ENCODE measurements around the gene BBLN.

Gene BBLN

DNA sequence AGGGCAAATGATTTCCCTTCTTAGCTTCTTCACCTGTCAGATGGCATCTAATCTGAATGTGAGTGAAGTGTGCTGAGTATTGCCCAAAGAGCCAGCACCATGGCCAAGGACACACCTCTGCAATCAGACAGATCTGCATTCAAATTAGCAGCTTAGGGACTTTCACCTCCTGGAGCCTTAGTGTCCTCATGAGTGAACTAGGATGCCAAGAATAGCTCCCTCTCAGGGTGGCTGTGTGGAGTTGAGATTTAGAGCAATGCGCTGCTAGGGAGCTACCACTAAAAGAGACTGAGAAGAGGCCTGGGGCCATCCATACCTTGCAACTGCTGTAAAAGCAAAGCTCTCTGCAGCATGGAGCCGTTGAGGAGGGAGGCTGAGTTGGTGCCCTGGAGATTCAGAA lies 29.9 kb downstream of the BBLN start:
- peak; percentile 46 for DNase-seq (ENCODE audit: low read depth, low spot score)

DNA sequence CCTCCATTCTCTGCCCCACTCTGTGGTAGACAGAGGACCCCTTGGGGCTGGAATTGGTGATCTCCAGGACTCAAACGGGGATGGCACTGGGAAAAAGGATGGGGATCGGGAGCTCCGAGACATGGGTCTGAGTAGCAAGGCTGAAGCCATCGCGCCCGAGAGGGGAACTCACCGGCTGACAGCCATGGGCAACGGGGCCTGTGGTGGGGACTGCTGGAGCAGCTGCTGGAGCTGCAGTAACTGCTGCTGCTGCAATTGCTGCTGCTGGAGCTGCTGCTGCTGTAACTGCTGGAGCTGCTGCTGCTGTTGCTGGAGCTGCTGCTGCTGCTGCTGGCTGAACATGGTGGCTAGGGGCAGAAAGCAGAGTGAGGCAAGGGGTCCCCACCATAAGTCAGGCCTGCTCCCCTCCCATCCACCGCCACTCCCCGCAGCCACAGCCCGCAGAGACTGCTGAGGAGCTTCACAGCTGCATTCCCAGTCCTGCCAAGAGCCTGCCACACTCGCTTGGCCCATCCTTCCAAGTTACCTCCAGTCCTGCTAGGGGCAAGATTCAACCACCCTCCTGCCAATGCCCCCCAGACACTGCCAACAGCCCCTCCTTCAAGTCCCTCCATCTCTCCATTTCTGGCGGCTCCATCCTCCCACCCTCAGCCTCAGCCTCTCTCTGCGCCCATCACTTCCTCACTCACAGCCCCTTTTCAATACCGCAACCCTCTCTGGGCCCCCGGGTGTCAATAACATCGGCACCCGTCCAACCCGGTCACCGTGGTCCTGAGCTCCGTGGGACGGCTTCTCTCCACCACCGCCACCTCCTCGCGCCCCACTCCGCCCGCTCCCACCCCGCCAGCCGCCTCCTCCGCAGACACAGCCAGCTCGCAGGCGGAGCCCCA lies 30.7 kb downstream of the BBLN start:
- no peak for DNase-seq (ENCODE audit: low read depth, low spot score)

DNA sequence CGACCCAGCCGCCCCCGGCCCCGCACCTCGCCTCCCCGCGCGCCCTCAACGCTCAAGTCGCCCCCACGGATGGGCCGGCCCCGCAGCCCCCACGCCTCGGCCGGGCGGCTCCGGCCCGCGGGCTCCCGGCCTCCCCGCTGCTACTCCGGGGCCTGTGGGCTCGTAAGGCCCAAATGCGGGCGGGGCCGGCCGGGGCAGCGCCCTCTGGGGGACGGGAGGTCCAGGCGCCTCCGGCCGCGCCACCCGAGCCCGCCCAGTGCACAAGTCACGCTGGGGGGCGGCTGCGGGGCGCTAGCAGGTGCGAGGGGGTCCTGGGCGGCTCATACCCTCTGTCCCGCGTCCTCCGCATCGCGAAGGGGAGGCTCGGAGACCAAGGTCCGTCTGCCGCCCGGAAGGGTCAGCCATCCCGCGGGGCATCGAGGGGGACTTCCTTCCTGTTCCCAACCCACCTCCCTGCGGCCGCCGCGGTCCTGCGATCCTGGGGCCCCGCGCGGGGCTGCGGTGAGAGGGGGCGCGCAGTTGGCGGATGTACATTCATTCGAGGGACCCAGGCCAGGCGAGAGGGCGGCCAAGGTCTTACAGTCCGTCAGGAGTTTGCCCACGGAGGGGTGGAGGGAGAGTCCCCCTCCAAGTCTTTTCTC lies 31.5 kb downstream of the BBLN start, which contains the start of gene CIZ1:
Gene CIZ1 (minus strand): TSS at position 167 of the 641 bp plus-strand sequence. CDS start 715 bp downstream, outside the sequence.
- DNase-seq (ENCODE audit: low read depth, low spot score): peak; percentile 75

DNA sequence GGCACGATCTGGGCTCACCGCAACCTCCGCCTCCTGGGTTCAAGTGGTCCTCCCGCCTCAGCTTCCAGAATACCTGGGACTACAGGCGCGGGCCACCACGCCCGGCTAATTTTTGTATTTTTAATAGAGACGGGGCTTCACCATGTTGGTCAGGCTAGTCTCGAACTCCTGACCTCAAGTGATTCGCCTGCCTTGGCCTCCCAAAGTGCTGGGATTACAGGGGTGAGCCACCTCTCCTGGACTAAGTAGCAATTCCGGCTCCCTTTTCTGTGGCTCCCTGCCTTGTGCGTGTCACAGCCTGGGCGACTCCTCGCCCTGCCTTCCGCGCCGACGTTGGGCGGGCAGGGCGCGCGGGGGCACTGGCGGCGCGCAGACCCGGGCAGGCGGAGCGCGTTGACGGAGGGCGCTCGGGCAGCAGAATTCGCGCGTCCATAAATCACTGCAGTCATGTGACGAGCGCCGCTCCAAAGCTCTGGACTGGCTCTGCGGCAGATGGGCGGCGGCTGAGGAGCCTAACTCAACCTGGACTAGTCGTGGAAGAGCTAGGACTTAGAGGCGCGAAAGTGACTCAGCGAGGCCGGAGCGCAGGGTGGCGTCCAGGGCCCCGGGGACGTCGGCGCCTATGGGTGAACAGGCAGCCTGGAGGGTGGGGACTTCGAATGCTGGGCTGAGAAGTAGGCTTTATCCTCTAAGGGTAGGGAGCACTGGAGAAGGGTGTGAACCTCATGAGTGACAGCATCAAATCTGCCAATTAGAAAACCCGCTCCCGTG lies 32.7 kb downstream of the BBLN start:
- DNase-seq (ENCODE audit: low read depth, low spot score): peak; percentile 95

DNA sequence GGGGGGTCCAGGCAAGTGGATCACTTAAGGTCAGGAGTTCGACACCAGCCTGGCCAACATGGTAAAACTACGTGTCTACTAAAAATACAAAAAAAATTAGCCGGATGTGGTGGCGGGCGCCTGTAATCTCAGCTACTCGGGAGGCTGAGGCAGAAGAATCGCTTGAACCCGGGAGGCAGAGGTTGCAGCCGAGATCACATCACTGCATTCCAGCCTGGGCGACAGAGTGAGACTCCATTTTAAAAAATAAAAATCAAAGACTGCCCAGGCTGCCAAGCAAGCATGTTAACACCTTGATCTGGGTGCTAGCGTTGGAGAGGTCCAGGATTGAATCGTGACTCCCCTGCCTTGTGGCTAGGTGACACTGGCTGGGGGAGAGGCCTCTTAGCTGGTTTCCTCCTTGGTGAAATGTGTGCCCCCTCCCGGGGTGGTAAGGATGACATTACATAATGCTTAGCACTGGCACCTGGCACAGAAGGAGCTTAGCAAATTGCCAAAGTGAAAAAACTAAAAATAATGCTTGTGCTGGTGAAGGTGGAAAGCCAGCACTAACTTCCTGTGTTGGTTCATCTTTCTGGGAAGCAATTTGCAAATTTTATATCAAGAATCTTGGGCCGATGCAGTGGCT lies 33.5 kb downstream of the BBLN start:
- no peak for DNase-seq (ENCODE audit: low read depth, low spot score)

DNA sequence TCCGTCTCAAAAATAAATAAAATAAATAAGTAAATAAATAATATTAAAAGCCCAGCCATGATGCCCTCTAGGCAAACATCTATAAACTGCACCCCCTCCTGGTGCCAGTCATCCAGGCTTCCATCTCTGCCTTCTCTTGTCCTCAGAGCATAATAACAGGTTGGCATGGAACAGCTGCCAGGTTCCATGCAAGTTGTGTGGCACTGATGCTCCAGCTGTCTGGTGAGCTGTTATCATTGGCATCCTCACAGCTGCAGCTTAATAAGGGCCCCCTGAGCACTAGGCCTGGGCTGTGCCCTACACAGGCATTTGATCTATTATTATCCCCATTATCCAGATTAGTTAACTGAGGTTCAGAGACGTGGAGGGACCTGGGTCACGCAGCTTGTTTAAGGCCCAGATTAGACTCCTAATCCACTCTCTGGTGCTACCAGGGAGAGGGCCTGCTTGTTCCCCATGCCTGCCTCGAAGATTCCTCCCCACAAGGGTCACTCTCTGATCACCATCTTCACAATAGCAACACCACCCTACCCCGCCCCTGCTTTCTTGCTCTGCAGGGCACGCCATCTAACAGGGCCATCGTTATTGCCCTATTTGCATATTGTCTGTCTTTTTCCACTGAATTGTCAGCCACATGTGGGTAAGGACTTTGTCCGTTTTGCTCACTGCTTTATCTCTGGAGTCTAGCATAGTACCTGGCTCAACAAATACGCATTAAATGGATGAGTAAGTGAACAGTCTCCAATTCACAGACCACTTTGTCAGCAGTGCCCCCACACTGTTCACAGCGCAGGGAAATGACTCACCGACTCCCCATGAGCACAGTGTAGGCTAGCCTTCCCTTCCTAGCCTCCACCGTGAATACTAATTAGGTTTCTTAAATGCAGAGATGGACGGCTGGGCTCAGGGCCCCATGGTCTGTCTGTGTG lies 41.6 kb downstream of the BBLN start:
- DNase-seq (ENCODE audit: low read depth, low spot score): no peak

DNA sequence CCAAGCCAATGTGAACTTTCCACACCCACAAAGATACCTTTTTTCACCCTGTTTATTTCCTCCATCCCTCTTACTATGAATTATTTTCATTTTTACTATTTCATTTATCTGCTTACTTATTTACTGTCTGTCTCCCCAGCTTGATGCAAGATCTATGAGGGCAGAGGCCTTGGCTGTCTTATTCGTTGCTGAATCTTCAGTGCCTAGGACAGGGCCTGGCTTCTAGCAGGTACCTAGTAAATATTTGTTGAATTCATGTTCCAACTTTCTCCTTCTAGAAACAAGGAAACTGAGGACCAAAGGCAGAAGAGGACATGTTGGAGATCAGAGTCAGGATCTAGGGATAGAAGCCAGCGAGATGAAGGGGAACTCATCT lies 42.6 kb downstream of the BBLN start:
- DNase-seq (ENCODE audit: low read depth, low spot score): no peak

DNA sequence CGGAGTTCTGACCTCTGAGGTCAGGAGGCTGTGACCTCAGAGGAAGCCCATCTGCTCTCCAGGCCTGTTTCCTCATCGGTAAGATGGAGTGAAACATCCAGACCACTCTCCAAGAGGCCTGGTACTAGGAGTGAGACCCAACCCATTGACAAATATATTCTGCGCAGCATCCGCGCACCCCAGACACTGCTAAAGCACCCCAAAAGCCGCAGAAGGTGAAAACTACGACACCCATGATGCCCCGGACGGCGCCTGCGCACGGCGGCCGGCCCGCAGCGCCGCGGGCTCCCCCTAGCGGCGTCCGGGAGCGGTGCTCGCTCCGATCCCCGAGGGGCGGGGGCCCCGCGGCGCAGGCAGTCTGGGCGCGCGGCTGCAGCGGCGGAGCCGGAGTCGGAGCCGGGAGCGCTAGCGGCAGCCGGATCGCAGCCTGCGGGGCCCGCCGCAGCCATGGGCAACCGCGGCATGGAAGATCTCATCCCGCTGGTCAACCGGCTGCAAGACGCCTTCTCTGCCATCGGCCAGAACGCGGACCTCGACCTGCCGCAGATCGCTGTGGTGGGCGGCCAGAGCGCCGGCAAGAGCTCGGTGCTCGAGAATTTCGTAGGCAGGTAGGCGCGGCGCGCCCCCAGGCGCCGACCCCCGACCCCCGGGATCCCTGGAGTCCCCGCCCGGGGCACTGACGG lies 43.1 kb downstream of the BBLN start, which contains the start of gene DNM1:
Gene DNM1 (plus strand): TSS at position 356 of the 683 bp plus-strand sequence. CDS start 92 bp downstream, at position 448.
- peak; percentile 79 for DNase-seq (ENCODE audit: low read depth, low spot score)

DNA sequence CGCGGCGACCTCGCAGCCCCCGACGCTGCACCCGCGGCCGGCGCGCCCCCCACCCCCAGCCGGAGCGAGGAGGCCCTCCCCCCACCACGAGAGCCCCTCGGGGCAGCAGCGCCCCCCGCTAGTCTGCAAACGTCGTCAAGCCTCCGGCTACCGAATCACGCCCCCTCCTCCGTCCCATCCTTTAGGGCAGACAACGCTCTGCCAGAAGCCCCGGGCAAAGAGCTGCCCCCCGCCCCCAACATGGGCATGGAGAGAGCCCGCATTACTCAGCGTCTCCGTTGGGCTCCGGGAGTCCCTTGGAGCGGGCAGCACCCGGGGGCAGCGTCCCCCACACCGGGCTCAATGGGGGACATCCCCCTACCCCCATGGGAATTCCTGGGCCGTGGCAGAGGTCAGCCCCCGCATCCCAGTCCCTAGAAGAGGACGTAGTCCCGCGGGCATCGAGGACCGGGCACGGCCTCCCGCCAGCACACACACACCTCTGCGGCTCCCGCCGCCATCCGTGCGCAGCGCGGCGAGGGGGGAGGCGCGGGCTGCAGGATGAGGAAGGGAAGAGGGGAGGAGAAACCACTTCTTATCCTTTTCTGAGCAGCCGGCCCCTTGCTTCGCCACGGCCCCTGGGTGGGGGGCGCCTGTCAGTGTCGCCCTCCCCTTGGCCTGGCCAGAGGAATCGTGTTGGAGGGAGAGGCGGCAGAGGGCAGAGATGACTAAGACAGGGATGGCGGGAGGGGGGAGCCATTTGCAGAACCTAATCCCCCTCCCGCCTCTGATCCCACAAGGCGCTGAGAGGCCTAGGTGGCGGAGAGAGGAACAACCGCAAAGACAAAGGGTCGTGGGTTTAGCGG lies 43.9 kb downstream of the BBLN start:
- peak; percentile 79 for DNase-seq (ENCODE audit: low read depth, low spot score)

DNA sequence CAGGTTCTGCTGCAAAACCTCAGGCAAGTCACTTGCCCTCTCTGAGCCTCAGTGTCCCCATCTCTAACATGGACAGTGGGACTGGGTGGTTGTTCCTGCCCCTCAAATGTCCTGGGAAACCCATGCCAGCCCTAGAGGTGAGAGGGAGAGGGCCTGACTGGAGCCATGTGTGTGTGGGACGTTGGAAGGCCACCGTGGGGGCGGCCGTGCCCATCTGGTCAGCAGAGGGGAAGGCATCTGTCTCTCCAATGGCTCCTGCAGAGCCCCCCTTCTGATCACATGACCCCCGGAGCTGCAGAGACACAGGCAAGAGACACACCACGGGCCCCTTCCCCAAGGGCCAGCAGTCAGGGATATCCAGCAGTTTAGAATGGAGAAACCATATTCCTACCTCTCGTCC lies 44.8 kb downstream of the BBLN start:
- no peak for DNase-seq (ENCODE audit: low read depth, low spot score)

DNA sequence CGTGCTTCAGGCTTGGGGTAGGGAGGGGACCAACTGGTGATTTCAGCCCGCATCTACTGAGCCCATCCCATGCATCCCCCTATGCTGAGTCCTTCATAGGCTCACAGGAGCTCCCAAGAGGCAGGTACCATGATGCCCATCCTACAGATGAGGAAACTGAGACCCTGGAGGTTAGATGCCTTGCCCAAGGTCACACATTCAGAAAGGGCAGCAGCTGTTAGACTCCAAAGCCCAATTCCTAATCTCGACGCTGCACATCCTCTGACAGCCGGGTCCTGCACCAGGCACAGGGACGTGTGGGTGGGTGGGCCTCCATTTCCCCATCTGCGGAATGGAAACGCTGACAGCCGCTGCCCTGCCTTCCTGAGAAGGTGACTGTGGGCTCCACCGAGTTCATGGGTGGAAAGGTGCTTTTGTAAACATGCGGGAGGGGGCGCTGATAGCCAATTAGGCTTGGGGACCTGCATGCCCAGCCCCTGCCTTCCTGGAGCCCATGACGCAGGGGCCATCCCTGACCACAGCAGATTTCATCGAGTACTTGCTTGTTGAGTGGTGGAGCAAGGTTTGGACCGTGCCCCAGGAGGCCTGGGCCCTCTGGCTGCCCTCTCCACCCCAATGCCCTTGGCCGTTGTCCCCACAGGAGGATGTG lies 45.4 kb downstream of the BBLN start:
- no peak for DNase-seq (ENCODE audit: low read depth, low spot score)

DNA sequence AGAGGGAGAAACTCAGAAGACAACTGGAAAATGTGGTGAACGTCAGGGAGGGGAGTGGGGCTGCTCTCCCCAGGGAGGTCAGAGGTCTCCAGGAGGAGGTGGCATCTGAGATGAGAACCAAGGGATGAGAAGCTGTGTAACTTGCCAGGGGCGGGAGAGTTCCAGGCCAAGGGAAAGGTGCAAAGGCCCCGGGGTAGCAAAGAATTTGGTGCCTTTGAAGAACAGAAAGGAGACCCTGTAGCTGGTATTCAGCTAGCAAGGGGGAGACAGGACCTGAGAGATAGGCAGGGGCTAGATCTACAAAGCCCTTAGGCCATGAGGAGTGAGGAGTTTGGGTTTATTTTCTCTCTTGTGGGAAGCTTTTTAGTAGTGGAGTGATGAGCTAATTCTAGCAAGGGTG lies 46.4 kb downstream of the BBLN start:
- DNase-seq (ENCODE audit: low read depth, low spot score): no peak

DNA sequence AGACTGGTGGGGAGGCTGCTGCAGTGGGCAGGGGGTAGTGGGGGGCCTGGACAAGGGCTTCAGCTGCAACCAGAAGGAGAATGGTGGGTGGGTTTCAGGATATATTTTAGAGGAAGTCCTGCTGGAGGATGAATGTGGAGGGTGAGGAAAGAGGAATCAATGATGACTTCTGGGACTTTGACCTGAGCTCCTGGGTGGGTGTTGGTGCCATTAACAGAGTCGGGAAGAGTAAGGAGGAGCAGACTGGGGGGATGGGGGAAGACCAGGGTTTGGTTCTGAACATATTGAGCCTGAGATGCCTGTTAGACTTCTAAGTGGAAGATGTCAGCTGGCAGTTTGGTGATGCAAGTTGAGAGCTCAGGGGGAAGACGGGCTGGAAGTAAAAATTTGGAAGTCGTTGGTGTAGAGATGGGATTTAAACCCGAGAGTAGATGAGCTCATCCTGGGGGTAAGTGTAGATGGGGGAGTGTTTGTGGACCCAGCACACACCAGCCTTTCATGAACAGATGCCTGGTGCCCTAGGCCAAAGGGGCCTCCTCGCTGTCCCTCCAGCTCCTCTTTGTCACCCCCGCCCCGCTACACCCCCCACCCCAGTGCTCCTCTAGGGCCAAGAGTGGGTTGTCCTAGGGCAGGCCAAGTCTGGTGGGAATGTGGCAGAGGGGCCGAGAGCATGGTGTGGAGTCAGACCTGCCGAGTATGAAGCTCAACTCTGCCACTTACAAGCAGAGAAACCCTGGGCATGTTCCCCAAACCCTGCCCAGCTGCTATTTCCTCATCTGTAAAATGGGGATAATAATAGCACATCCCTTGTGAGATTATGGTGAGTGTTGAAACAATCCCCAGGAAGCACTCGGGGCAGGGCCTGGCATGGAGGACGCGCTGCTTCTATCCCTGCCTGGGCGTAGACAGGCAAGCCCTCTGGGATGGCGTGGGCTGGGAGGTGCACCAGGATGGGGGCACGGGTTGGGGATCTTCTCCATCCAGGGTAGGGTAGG lies 47.1 kb downstream of the BBLN start:
- no peak for DNase-seq (ENCODE audit: low read depth, low spot score)

DNA sequence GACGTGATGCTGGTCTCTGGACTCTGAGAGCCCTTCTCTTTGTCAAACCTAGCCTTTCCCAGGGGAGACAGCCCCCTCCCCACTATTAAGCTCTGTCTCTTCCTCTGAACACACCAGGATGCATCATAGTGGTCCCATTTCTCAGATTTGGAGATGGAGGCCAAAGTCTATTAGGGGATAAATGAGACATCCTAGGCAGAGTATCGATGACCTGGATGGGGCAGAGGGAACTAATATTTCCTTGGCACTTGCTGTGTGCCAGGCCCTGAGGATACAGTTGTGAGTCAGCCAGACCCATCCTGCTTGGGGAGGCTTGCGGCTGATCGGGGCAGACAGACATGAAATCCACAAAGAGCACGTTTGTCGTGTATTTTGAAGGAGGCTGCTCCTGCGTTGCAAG lies 48.3 kb downstream of the BBLN start:
- no peak for DNase-seq (ENCODE audit: low read depth, low spot score)

DNA sequence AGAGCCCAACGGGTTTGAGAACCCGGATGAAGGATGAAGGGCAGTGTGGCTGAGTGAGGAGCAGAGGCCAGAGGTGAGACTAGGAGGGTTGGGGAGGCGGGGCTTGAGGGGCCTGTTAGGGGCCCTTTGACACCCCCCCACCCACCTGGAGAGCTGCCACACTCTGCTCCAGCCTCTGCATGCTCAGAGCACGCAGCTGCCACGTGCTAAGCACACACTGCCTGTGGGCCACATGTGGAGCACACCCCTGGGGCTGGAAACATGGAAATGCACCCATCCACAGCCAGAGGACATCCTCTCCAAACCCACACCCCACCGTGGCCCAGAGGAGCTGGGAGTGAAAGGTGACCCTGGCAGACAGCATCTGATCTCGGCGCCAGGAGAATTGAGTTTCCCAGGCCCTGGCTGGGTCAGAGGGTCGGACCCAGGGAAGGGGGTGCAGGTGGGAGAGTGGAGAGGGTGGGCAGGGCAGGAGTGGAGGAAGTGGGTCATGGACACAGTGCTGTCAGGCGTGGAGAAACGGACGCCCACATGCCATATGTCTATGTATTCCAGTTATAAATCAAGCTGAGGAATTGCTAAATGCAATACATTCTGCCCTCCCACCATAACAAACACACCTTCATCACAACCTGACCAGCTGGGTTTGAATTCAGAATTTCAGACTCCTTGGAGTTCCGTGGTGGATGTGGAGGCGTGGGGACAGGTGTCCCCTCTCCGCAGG lies 49.0 kb downstream of the BBLN start:
- no peak for DNase-seq (ENCODE audit: low read depth, low spot score)

DNA sequence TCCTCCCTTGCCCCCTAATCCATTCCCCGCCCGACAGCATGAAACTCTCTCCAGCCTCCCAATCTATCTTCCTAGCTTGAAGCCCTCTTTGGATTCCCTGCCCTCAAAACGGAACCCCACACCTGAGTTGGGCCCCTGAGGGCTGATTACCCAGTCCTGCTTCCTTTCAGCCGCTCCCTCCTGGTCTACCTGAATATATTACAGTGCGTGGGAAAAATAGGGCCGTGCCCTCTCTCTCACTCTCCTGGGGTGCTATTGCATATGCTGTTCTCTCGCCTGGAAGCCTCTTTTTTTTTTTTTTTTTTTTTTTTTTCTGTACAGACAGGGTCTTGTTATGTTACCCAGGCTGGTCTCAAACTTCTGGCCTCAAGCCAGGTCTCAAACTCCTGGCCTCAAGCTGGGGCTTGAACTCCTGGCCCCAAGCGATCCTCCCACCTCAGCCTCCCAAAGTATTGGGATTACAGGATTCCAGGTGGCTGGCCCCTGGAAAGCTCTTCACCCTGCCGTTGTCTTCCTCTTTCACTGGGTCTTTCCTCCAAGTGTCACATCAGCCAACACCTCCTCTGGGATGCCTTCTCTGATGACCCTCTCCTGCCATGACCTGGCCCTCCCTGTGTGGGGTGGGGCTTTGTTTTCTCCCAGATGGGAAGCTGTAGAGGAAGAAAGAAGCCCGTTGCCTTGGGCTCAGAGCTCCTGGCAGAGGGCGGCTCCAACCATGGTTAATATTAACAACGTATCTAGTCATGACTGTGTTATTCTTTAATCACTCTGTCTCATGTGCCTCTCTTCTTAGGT lies 51.3 kb downstream of the BBLN start:
- no peak for DNase-seq (ENCODE audit: low read depth, low spot score)
